A549 (cell line): ENCODE results near the gene ARHGAP5.

Experiments used
- CTCF ChIP-seq: fragments of >200 bp; sonication (Bioruptor Twin); formaldehyde crosslinking; IDR thresholded peaks from 3 replicates; pipeline ENCODE4 v1.5.1; 2016
- EP300 ChIP-seq, 2 experiments: fragments of >200 bp; sonication (Bioruptor Twin); formaldehyde crosslinking; IDR thresholded peaks; 2 replicates in 1 of 2; 3 replicates in 1 of 2; pipeline ENCODE4 v1.6.1; 2016 to 2017
- GATA3 ChIP-seq: IDR thresholded peaks from 2 replicates; pipeline ENCODE4 v1.6.1; 2012; ENCODE audit warnings: borderline replicate concordance
- HOXA7 ChIP-seq: fragments of 250-450 bp; sonication (Bioruptor Pico); IDR thresholded peaks from 2 replicates; pipeline ENCODE4 v1.5.0; 2020; ENCODE audit warnings: mild to moderate bottlenecking, moderate library complexity
- KDM5A ChIP-seq: fragments of 200-600 bp; sonication (generic); IDR thresholded peaks from 2 replicates; pipeline ENCODE4 v1.6.1; 2016; ENCODE audit warnings: antibody characterized with exemption, mild to moderate bottlenecking
- POLR2A ChIP-seq: IDR thresholded peaks from 2 replicates; pipeline ENCODE4 v1.6.1; 2012; ENCODE audit warnings: mild to moderate bottlenecking, low read length

DNA sequence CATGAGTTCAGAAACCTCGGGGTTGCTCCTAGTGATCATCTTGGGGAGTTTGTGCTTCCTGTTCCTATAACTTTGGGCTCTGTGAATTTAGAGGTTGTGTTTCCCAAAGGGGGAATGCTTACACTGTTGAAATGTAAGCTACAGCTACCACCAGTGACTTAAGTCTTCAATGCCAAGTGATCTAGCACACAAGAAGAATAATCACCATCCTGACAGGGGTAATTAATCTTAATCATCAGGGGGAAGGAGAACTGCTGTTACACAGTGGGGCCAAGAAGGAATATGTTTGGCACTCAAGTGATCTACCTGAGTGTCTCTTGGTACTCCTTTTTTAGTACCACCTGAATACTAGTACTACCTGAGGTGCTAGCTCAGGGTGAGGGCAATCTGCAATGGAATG is 89.8 kb downstream of the ARHGAP5 start:
- TF ChIP-seq CTCF (no peak), KDM5A (no peak), GATA3 (no peak), POLR2A (no peak), HOXA7 (CRISPR knock-in tag) (no peak), EP300 (IDR thresholded peaks at IDR 0.05) (no peak)
